Measurements from ENCODE around the gene TRAPPC14. TPM values are rescaled to one million over a fixed set of nuclear protein-coding genes. Genes with fewer than 3 reads are reported as not detected.

Gene TRAPPC14
- total and polyA plus RNA-seq, 2 of the 13 experiments (the other 11 are each of a cell fraction or from before 2014, with no cell fraction given) = 4.7 to 9.6 TPM

DNA sequence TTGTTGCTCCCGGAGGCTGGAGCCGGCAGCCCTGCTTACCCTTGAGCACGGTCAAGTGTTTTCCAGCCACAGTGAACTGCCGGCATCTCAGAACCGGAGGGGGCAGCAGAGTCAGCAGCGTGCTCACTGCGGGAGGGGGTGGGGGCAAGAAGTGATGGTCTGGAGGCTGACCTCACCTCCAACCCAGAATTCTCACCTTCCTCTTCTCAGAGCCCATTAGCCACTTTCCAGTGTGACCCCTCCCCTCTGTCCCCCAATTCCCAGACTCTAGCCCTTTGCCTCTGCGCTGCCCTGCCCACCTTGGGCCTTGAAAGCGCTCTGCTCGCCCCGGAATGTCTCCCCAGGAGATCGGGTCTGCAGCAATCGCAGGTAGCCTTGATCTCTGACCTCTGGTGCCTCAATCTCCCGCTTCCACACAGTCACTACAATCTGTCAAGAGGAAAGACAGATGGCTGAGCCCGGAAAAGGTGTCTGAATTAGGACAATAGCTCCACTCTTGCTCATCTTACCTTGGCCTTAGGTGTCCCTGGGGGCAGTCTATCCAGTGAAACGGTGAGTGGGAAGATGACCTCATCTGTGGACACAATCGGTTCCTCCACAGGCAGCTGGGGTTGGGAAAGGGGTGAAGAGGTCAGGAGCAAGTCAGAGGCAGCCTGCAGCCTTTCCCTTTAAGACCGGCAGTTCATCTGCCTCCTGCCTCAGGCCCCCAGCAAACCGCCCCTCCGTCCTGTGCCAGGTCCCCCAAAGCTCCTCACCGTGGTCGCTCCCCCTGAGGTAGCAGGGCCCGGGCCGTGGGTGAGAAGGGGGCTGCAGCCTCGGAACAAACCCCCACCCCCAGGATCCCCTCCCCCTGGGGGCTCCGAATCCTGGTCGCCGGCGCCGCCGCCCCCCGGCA is 942 bp downstream of the TRAPPC14 start (continued):
- TF ChIP-seq MED8 (CRISPR knock-in tag; IDR thresholded peaks at IDR 0.05; ENCODE audit: insufficient replicate concordance) (no peak), HDAC2 (CRISPR knock-in tag; IDR thresholded peaks at IDR 0.05) (peak; percentile 43; the same call in 1 of the 2 replicates), ZNF251 (CRISPR knock-in tag; IDR thresholded peaks at IDR 0.05) (no peak), PRMT3 (CRISPR knock-in tag; IDR thresholded peaks at IDR 0.05; ENCODE audit: borderline replicate concordance, low read depth) (no peak), FOXP1 (IDR thresholded peaks at IDR 0.05) (no peak), FOXP1 (CRISPR knock-in tag; IDR thresholded peaks at IDR 0.05) (peak; percentile 37; the same call in 1 of the 2 replicates), SIN3A (IDR thresholded peaks at IDR 0.05; ENCODE audit: borderline replicate concordance, low read depth, low read length) (peak; percentile 31; the same call in 1 of the 2 replicates), MAZ (IDR thresholded peaks at IDR 0.05; ENCODE audit: borderline replicate concordance, low read depth, low read length) (peak; percentile 78; the same call in 1 of the 2 replicates), MAZ (CRISPR knock-in tag; IDR thresholded peaks at IDR 0.05; ENCODE audit: low read depth) (no peak), ADNP (CRISPR knock-in tag; IDR thresholded peaks at IDR 0.05) (no peak), HMG20B (CRISPR knock-in tag; conservative IDR thresholded peaks at IDR 0.05) (0 out of 2 replicates have a peak, but pooled peaks have one; percentile 40), SOX6 (IDR thresholded peaks at IDR 0.05) (no peak), SOX6 (CRISPR knock-in tag; IDR thresholded peaks at IDR 0.05) (0 out of 2 replicates have a peak, but pooled peaks have one; percentile 20), RXRA (CRISPR knock-in tag; IDR thresholded peaks at IDR 0.05) (peak; percentile 94), HOXA7 (CRISPR knock-in tag; IDR thresholded peaks at IDR 0.05) (no peak)
- TF ChIP-seq, protein P1, sequence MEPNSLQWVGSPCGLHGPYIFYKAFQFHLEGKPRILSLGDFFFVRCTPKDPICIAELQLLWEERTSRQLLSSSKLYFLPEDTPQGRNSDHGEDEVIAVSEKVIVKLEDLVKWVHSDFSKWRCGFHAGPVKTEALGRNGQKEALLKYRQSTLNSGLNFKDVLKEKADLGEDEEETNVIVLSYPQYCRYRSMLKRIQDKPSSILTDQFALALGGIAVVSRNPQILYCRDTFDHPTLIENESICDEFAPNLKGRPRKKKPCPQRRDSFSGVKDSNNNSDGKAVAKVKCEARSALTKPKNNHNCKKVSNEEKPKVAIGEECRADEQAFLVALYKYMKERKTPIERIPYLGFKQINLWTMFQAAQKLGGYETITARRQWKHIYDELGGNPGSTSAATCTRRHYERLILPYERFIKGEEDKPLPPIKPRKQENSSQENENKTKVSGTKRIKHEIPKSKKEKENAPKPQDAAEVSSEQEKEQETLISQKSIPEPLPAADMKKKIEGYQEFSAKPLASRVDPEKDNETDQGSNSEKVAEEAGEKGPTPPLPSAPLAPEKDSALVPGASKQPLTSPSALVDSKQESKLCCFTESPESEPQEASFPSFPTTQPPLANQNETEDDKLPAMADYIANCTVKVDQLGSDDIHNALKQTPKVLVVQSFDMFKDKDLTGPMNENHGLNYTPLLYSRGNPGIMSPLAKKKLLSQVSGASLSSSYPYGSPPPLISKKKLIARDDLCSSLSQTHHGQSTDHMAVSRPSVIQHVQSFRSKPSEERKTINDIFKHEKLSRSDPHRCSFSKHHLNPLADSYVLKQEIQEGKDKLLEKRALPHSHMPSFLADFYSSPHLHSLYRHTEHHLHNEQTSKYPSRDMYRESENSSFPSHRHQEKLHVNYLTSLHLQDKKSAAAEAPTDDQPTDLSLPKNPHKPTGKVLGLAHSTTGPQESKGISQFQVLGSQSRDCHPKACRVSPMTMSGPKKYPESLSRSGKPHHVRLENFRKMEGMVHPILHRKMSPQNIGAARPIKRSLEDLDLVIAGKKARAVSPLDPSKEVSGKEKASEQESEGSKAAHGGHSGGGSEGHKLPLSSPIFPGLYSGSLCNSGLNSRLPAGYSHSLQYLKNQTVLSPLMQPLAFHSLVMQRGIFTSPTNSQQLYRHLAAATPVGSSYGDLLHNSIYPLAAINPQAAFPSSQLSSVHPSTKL (CRISPR knock-in tag; IDR thresholded peaks at IDR 0.05) = 0 out of 2 replicates have a peak, but pooled peaks have one; percentile 28
- TF ChIP-seq, protein P2, sequence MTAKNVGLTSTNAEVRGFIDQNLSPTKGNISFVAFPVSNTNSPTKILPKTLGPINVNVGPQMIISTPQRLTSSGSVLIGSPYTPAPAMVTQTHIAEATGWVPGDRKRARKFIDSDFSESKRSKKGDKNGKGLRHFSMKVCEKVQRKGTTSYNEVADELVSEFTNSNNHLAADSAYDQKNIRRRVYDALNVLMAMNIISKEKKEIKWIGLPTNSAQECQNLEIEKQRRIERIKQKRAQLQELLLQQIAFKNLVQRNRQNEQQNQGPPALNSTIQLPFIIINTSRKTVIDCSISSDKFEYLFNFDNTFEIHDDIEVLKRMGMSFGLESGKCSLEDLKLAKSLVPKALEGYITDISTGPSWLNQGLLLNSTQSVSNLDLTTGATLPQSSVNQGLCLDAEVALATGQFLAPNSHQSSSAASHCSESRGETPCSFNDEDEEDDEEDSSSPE (CRISPR knock-in tag; IDR thresholded peaks at IDR 0.05) = 0 out of 2 replicates have a peak, but pooled peaks have one; percentile 13
- TF ChIP-seq, protein P3, sequence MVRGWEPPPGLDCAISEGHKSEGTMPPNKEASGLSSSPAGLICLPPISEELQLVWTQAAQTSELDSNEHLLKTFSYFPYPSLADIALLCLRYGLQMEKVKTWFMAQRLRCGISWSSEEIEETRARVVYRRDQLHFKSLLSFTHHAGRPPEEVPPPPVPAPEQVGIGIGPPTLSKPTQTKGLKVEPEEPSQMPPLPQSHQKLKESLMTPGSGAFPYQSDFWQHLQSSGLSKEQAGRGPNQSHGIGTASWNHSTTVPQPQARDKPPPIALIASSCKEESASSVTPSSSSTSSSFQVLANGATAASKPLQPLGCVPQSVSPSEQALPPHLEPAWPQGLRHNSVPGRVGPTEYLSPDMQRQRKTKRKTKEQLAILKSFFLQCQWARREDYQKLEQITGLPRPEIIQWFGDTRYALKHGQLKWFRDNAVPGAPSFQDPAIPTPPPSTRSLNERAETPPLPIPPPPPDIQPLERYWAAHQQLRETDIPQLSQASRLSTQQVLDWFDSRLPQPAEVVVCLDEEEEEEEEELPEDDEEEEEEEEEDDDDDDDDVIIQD (CRISPR knock-in tag; IDR thresholded peaks at IDR 0.05; ENCODE audit: low read depth) = 0 out of 2 replicates have a peak, but pooled peaks have one; percentile 48
- TF ChIP-seq, protein P4, sequence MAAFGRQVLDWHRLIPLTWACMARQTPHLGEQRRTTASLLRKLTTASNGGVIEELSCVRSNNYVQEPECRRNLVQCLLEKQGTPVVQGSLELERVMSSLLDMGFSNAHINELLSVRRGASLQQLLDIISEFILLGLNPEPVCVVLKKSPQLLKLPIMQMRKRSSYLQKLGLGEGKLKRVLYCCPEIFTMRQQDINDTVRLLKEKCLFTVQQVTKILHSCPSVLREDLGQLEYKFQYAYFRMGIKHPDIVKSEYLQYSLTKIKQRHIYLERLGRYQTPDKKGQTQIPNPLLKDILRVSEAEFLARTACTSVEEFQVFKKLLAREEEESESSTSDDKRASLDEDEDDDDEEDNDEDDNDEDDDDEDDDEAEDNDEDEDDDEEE (CRISPR knock-in tag; IDR thresholded peaks at IDR 0.05) = no peak

Measured in HepG2 (cell line).